DND-41 (cell line): ENCODE measurements around the gene LAMC3.

ENCODE experiments used
- CTCF ChIP-seq: IDR thresholded peaks from 2 replicates; pipeline ENCODE4 v1.5.1; 2012; ENCODE audit warnings: borderline replicate concordance, low read length, moderate library complexity, mild to moderate bottlenecking; ENCODE audit not compliant: poor library complexity, severe bottlenecking; ENCODE audit errors: extremely low read depth
- EZH2 ChIP-seq: IDR thresholded peaks from 3 replicates; pipeline ENCODE4 v1.6.1; 2012; ENCODE audit warnings: borderline replicate concordance, low read depth, mild to moderate bottlenecking, moderate library complexity, low read length, inconsistent platforms; ENCODE audit not compliant: severe bottlenecking

GRCh38 chr9:130988400-130988747 lies 20.6 kb upstream of the LAMC3 start:
- TF ChIP-seq CTCF (no peak), EZH2 (no peak)
